Immature natural killer cell (primary cell): Measurements from ENCODE around the gene MID1IP1. TPM values are rescaled to one million over a fixed set of nuclear protein-coding genes. Genes with fewer than 3 reads are reported as not detected.

Source experiments
- DNase-seq, 3 donors: peaks; one replicate each; pipeline ENCODE4 v3.0.0; 2022; ENCODE audit warnings: mixed read lengths in 1 of 3
- H3K27ac Mint-ChIP-seq, 6 donors: one replicate each; pipeline ENCODE4 v1.8.0; 2020; ENCODE audit warnings: mixed read lengths in 6 of 6, mild to moderate bottlenecking in 5 of 6, inconsistent platforms in 4 of 6, moderate library complexity in 3 of 6
- H3K27me3 Mint-ChIP-seq, 3 donors: one replicate each; pipeline ENCODE4 v1.8.0; 2020 to 2021; ENCODE audit warnings: low read depth in 3 of 3, mild to moderate bottlenecking in 3 of 3, mixed read lengths in 3 of 3, moderate library complexity in 3 of 3, inconsistent platforms in 1 of 3
- H3K36me3 Mint-ChIP-seq, 3 donors: one replicate each; pipeline ENCODE4 v1.8.0; 2020; ENCODE audit warnings: mixed read lengths in 3 of 3, inconsistent platforms in 2 of 3, mild to moderate bottlenecking in 2 of 3
- H3K4me1 Mint-ChIP-seq, 2 donors: one replicate each; pipeline ENCODE4 v1.8.0; 2020; ENCODE audit warnings: inconsistent platforms in 2 of 2, mild to moderate bottlenecking in 2 of 2, mixed read lengths in 2 of 2, moderate library complexity in 1 of 2
- H3K4me3 Mint-ChIP-seq, 5 donors: one replicate each; pipeline ENCODE4 v1.8.0; 2020; ENCODE audit warnings: mild to moderate bottlenecking in 5 of 5, mixed read lengths in 5 of 5, inconsistent platforms in 3 of 5, moderate library complexity in 3 of 5
- H3K9me3 Mint-ChIP-seq, 6 donors: one replicate each; pipeline ENCODE4 v1.8.0; 2020; ENCODE audit warnings: mild to moderate bottlenecking in 6 of 6, mixed read lengths in 6 of 6, inconsistent platforms in 4 of 6, moderate library complexity in 3 of 6
- polyA plus RNA-seq, 3 donors: library from polyadenylated mRNA; unstranded; fragments of 300-500 nt; fragmentation: Illumina TruSeq; gene quantifications; one replicate each; pipeline ENCODE4 v1.2.3, GENCODE V29; 2021

MID1IP1 gene, protein sequence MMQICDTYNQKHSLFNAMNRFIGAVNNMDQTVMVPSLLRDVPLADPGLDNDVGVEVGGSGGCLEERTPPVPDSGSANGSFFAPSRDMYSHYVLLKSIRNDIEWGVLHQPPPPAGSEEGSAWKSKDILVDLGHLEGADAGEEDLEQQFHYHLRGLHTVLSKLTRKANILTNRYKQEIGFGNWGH
- 1 to 10 TPM; 5.7 to 9.7 (median 5.9) TPM for polyA plus RNA-seq

DNA sequence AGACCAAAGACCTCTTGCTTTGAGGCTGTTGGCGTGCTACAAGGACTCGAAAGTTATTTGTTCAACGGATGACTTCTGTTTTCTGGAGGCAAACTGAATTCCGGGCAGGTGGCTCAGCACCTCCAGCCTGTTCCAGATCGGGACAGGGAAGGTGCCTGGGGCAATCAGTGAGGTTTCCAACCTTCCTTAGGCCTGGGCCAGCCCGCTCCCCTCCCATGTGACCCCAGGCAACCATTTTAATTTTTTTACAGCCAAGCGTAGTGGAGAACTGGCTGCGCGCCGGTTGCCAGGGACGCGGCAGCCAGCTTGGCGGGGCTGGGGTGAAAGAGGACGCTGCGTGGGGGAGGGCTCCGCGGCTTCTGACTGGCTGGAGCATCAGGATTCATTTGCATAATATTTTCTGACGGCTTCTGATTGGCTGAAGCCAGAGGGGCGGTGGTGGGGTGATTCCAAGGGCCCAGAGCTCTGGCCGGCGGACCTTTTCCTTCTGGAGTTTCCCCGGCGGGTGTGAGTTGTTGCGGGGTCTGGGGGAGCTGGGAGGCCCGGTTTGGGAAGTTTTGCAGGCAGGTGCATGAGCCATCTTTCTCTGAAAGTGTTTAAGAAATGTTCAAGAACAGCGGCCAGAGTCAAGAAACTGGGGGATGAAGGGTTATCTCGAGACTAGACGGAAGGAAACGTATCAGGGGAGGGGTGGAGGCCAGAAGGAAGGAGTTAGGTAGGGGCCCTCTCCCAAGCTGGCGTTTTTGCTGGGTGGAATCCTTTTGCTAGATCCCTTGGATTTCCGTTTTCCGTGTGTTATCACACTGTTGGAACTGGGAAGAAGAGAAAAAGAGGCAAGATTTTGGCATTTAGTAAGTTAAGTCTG is at the start of gene MID1IP1:
Gene MID1IP1 (plus strand): TSS at position 479 of the 865 bp plus-strand sequence. CDS start 3,488 bp downstream, outside the sequence.
- Mint-ChIP-seq H3K9me3 (peaks cover 0 to 2% (median 0%) of the 10 kb centered on the region in 6 donors), H3K27me3 (peaks cover 3 to 10% (median 5%) of the 10 kb centered on the region in 3 donors), H3K36me3 (no peaks in the 10 kb centered on the region), H3K4me1 (peaks cover 21 to 28% of the 10 kb centered on the region in 2 donors), H3K4me3 (peak within 1 kb of the TSS; percentile 60 to 85 (median 74)), H3K27ac (peak within 1 kb of the TSS in 3 of 6 donors; percentile 37 to 78 (median 45))
- DNase-seq = peak; percentile 27 to 57 (median 49)

DNA sequence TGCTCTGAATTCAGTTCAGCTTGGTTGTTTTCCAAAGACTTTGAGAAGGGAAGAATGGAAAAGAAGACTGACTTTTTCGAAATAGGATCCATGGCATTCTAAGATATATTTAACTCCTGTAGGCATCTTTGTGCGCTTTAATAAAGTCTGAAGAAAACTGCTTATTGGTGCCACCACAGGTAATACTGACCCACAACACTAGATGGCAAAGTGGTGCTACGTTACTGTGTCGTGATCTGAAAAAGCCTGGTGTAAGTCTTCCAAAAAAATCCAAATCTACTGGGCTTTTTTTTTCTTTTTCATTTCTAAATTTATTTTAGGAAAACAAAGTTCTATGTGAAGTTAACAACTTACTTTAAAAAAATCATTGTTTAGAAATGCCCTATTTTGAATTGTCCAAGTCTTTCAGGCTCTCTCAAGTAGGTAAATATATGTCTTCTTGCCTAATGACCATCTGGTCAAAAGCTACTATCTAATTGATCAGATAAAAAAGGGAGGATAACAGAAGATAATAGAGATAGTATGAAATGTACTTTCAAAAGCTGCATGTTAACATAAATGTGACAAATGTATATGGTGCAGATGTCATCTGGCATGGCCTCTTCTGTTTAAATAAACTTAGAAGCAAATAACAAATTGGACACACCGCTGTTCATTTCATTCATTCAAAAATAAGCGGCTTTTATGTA is 47.0 kb upstream of the MID1IP1 start:
- Mint-ChIP-seq H3K27me3 (peaks cover 0 to 6% (median 3%) of the 10 kb centered on the region in 3 donors), H3K27ac (no peak overlapping the region), H3K4me3 (no peak overlapping the region), H3K9me3 (no peaks in the 10 kb centered on the region), H3K4me1 (no peaks in the 10 kb centered on the region), H3K36me3 (no peaks in the 10 kb centered on the region)
- DNase-seq = peak; percentile 1 to 19 (median 10)

DNA sequence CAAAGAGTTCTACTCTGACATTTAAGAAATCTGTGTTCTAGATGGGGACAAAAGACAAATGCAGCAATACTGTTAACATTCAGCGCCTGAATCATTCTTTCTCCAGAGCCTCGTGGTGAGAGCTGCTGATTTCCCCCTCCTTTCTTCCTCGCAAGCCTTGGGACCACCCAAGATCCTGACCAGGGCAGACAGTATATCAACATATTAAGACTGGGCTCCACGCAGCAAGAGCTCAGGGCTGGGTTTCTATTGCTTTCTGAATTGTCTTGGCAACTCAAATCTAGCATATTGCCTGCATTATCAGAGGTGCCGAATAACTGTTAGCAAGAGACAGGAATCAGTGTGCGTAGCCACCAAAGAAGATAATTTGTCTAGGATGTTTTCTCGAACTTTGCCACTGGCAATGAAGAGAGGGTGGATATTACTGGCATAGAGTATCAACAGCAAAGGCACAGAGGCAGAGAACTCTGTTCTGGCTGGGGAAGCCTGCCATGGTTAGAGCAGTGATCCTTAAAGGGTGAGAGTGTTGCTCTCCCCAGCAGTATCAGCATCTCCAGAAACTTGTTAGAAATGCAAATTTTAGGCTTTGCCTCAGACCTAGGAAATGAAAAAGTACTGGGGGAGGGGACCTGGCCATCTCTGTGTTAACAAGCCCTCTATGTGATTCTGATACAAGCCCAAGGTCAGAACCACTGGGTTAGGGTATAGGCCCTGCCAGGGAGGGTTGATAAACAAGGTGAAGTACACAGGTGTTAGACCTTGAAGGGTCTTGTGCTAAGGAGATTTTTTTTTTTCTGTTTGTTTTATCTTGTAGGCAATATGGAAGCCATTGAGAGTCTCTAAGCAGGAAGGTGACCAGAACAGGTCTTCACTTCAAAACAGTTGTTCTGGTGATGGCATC is 46.2 kb upstream of the MID1IP1 start:
- no peaks in the 10 kb centered on the region for H3K36me3 Mint-ChIP-seq
- DNase-seq = no peak
- peaks cover 0 to 6% (median 3%) of the 10 kb centered on the region in 3 donors for H3K27me3 Mint-ChIP-seq
- no peak overlapping the region for H3K4me3 Mint-ChIP-seq
- H3K9me3 Mint-ChIP-seq = no peaks in the 10 kb centered on the region
- H3K4me1 Mint-ChIP-seq = no peaks in the 10 kb centered on the region
- H3K27ac Mint-ChIP-seq = no peak overlapping the region

DNA sequence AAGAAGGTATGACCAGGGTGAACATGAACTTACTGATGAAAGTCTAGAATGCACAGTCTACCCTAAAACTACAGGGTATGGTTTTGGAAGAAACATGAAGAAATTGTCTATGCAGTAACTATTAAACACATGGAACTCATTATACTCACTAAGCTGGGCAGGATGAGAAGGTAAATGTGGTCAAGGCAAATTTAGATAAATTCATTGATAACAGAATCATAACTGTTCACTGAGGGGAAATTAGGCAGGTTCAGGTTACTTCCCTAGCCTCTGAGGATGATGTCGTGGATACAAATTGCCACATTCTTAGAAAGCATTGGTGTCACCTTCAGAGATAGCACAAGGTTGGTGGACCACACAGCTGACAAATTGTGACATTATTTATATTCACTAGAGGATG is 40.4 kb upstream of the MID1IP1 start:
- Mint-ChIP-seq H3K4me3 (no peak overlapping the region), H3K4me1 (no peaks in the 10 kb centered on the region), H3K27ac (no peak overlapping the region), H3K27me3 (peaks cover 0 to 10% (median 2%) of the 10 kb centered on the region in 3 donors), H3K36me3 (no peaks in the 10 kb centered on the region), H3K9me3 (no peaks in the 10 kb centered on the region)
- no peak for DNase-seq

DNA sequence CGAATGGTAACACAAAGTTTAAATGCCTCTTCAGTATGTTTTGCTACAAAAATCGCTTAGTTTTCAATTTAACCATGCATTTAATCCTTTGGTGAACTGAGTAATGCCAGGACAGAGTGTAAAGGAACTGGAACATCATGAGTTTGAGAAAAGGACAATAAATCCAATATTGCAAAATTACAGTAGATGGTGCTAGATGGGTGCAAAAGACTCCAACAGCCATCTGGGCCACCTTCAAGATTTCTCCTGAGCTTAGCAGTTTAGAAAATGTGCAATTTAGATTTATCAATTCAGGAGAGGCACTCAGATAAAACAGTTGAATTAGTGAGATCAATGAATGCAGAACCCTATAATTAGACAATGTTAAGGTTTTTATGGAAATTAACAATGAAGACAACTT is 33.2 kb upstream of the MID1IP1 start:
- no peaks in the 10 kb centered on the region for H3K4me1 Mint-ChIP-seq
- no peaks in the 10 kb centered on the region for H3K36me3 Mint-ChIP-seq
- peaks cover 0 to 5% (median 1%) of the 10 kb centered on the region in 3 donors for H3K27me3 Mint-ChIP-seq
- H3K27ac Mint-ChIP-seq = no peak overlapping the region
- H3K4me3 Mint-ChIP-seq = no peak overlapping the region
- no peaks in the 10 kb centered on the region for H3K9me3 Mint-ChIP-seq
- peak in 2 of 3 donors; percentile 6 to 10 for DNase-seq

DNA sequence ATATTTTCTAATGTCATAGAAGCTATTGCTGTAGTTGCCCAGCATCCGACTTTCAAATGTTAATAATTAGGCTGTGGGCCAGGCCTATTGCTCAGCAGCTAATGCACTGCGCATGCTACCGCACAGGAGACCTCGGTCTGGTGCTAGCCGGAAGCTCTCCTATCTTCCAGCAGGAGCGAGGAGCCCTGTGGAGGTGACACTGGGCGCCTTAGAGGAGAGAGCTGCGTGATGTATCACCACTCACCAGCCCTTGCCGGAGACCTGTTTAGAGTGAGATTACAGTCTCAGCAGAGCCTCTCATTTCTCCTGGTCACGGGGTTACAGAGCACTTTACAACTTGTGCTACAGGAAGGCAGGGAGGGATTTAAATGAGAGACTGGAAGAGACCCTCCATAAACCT is 31.1 kb upstream of the MID1IP1 start:
- Mint-ChIP-seq H3K9me3 (no peaks in the 10 kb centered on the region), H3K4me3 (no peak overlapping the region), H3K36me3 (no peaks in the 10 kb centered on the region), H3K27me3 (peaks cover 0 to 3% (median 3%) of the 10 kb centered on the region in 3 donors), H3K27ac (no peak overlapping the region), H3K4me1 (no peaks in the 10 kb centered on the region)
- DNase-seq = no peak

DNA sequence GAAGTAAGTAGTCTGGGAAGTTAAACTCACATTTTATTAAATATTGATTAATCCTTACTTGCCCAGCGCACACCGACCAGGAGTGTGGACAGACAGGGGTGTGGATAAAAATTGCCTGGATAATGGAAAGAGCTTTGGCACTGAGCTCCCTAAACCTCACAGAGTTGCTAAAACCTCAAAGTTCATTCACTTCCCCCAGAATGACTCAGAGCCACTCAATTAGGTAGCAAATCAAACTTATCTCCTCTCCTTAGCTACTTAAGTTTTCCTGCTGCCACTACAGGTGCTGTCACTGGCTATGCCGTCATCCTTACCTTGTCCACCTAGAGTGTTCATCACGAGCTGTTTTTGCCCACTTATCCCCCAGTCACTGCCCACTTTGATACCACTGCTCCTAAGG is 27.0 kb upstream of the MID1IP1 start:
- no peak for DNase-seq
- Mint-ChIP-seq H3K4me3 (no peak overlapping the region), H3K27ac (peak overlapping the region in 1 of 6 donors; percentile 11), H3K36me3 (no peaks in the 10 kb centered on the region), H3K4me1 (no peaks in the 10 kb centered on the region), H3K9me3 (no peaks in the 10 kb centered on the region), H3K27me3 (peaks cover 0 to 6% (median 0%) of the 10 kb centered on the region in 3 donors)

DNA sequence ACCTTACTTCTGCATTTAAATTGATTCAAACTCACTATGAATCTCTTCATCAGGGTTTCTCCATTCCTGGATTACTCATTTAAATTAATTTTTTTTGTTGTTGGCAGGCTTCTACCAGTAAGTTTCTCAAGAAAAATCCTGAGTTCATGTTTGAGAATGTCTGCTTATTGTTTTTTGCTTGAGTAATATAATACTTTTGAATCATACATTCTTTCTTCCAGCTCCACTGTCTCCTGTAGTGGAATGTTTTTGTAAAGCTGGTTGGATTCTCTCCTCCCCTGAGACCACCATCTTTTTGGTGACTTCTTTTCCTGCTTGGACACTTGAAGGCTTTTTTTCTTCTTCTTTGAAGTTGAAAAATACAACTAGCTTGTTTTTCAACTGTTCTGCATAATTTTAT is 4.3 kb upstream of the MID1IP1 start:
- H3K4me1 Mint-ChIP-seq = peaks cover 6 to 9% of the 10 kb centered on the region in 2 donors
- H3K4me3 Mint-ChIP-seq = no peak overlapping the region
- no peaks in the 10 kb centered on the region for H3K36me3 Mint-ChIP-seq
- peaks cover 0 to 2% (median 0%) of the 10 kb centered on the region in 6 donors for H3K9me3 Mint-ChIP-seq
- H3K27ac Mint-ChIP-seq = no peak overlapping the region
- H3K27me3 Mint-ChIP-seq = peaks cover 4 to 8% (median 4%) of the 10 kb centered on the region in 3 donors
- DNase-seq = no peak

DNA sequence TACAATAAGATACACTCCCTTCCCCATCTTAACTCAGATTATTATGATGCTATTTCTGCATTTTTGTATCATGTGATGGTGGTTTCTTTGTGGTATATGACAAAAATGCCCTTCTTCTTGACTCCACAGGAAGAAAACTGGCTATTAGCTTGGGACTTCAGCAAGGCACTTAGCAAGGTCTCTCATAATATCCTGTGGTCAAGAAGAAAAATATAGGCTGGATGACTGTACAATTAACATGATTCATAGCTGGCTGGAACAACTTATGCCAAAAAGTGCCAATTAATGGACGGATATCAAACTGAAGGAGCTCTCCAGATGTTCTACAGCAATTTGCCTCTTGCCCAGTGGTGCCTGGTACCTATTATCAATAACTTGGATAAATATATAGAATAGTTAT is 2.3 kb upstream of the MID1IP1 start:
- peaks cover 17 to 22% of the 10 kb centered on the region in 2 donors for H3K4me1 Mint-ChIP-seq
- DNase-seq = no peak
- H3K27ac Mint-ChIP-seq = no peak overlapping the region
- peaks cover 4 to 8% (median 4%) of the 10 kb centered on the region in 3 donors for H3K27me3 Mint-ChIP-seq
- no peaks in the 10 kb centered on the region for H3K36me3 Mint-ChIP-seq
- H3K4me3 Mint-ChIP-seq = no peak overlapping the region
- H3K9me3 Mint-ChIP-seq = peaks cover 0 to 2% (median 0%) of the 10 kb centered on the region in 6 donors

DNA sequence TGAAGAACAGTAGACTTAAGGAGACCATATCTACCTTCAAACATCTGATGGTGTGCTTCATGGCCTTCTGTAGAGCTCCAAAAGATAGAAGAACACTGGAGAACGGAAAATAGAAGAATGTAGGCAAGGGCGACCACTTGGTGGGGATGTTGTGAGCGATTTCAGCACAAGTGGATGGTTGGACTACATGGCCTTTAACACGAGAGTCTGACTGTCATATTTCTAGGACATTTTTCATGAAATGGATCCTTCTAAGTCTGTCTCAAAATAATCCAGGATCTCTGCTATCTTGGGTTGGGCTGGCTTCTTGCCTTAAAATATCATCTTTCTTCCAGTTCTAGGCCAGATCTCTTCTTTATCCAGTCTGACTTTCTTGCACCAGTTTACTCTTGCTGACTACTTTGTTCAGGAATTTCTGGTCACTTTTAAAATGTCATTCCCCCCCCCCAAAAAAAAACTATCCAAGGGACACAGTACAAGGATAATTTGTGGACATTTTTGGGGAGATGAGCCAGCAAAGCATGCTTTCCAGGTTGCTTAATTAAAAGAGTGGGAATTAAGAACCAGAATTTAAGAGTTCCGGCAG is 1.2 kb upstream of the MID1IP1 start:
- Mint-ChIP-seq H3K4me1 (peaks cover 18 to 22% of the 10 kb centered on the region in 2 donors), H3K36me3 (no peaks in the 10 kb centered on the region), H3K27ac (no peak overlapping the region), H3K4me3 (peak overlapping the region in 1 of 5 donors; percentile 28), H3K27me3 (peaks cover 3 to 10% (median 3%) of the 10 kb centered on the region in 3 donors), H3K9me3 (peaks cover 0 to 2% (median 0%) of the 10 kb centered on the region in 6 donors)
- no peak for DNase-seq

DNA sequence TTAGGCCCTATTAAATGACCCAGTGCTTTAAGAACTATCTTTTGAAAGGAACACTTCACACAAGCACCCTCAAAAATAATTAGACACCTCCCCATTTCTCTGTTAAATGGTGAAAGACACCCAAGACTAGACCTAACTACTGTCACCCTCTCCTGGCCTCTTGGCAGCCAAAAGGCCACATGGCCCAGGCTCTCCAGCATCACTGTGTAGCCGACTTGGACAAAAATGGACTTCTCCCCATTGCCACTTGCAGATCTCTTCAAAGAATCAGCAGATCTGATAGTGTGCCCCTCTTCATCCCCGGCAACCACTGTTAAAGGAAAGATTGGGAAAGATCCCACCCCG is 2.0 kb downstream of the MID1IP1 start:
- no peaks in the 10 kb centered on the region for H3K36me3 Mint-ChIP-seq
- no peaks in the 10 kb centered on the region for H3K9me3 Mint-ChIP-seq
- no peak for DNase-seq
- H3K27ac Mint-ChIP-seq = peak overlapping the region in 4 of 6 donors; percentile 24 to 67 (median 47)
- peaks cover 30 to 40% of the 10 kb centered on the region in 2 donors for H3K4me1 Mint-ChIP-seq
- peak overlapping the region; percentile 86 to 93 (median 87) for H3K4me3 Mint-ChIP-seq
- H3K27me3 Mint-ChIP-seq = peaks cover 3 to 10% (median 3%) of the 10 kb centered on the region in 3 donors

DNA sequence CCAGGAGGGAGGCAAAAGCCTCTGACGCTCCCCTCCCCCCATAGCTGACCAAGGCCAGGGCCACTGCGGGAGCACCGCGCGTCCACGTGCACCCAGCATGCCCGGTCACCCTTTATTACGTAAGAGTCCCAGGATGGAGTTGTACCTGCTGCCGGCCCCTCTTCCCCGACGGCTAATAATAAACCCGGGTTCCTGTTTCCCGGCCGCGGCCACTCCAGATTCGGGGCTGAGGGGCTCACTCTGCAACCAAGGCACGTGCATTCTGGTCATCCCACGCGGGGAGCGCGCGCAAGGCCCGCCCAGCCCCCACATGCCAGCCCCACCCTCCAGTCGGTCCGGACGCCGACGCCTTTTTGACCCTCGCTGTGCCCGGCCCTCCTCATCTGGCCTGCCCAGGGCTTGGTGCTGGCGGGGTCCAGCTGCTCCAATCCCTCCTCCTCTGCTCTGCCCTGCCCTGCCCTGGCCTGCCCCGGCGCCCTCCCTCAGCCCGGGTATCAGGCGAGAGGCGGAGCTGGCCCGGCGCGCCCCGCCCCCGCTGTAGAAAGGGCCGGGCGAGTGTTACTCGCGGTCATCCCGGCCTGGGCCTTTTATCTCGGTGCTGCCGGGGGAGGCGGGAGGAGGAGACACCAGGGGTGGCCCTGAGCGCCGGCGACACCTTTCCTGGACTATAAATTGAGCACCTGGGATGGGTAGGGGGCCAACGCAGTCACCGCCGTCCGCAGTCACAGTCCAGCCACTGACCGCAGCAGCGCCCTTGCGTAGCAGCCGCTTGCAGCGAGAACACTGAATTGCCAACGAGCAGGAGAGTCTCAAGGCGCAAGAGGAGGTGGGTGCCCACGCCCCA is 2.6 kb downstream of the MID1IP1 start:
- peak overlapping the region; percentile 31 to 80 (median 68) for H3K27ac Mint-ChIP-seq
- no peaks in the 10 kb centered on the region for H3K9me3 Mint-ChIP-seq
- peaks cover 30 to 40% of the 10 kb centered on the region in 2 donors for H3K4me1 Mint-ChIP-seq
- DNase-seq = peak; percentile 54 to 61 (median 55)
- H3K27me3 Mint-ChIP-seq = peaks cover 3 to 9% (median 3%) of the 10 kb centered on the region in 3 donors
- peak overlapping the region; percentile 86 to 93 (median 87) for H3K4me3 Mint-ChIP-seq
- H3K36me3 Mint-ChIP-seq = no peaks in the 10 kb centered on the region
